ENCODE results near the gene ITGA1. TPM values are rescaled to one million over a fixed set of nuclear protein-coding genes. Genes with fewer than 3 reads are reported as not detected.

ITGA1 gene
- total RNA-seq, 1 experiment from 2014 or later: 4.0 TPM

- Histone ChIP-seq H3K79me2 (ENCODE audit: low read depth) (no peaks in the 10 kb centered on the region), H3K9me2 (ENCODE audit: insufficient read depth) (no peaks in the 10 kb centered on the region), H3K4me1 (replicated peaks; ENCODE audit: insufficient read depth) (no peaks in the 10 kb centered on the region), H3K9me3 (ENCODE audit: insufficient read depth, low read depth) (no peaks in the 10 kb centered on the region), H3K4me2 (no peak overlapping the region), H4K20me1 (ENCODE audit: insufficient read depth) (no peaks in the 10 kb centered on the region), H3K4me3 (no peak overlapping the region), H3K27me3 (ENCODE audit: insufficient read depth, low read depth) (no peaks in the 10 kb centered on the region), H3K36me3 (ENCODE audit: low read depth) (no peaks in the 10 kb centered on the region), H3F3A (ENCODE audit: insufficient read depth, low read depth) (no peaks in the 10 kb centered on the region), H2AFZ (no peak overlapping the region), H3K27ac (no peak overlapping the region)
- TF ChIP-seq EZH2 (IDR thresholded peaks at IDR 0.05; ENCODE audit: low read depth) (no peak), CTCF (conservative IDR thresholded peaks at IDR 0.05) (no peak)
- ChIA-PET POLR2A (ENCODE audit: unreplicated experiment) (no interaction called here), CTCF (no interaction called here)
- DNase-seq: no peak
- intact Hi-C loops (cut with micrococcal nuclease; ENCODE audit: unreplicated experiment): no loop called here
- BruUV-seq (replicated peaks): no TSS peak
Observed at GRCh38 chr5:52821901-52822300, 34.2 kb downstream of the ITGA1 start.

- Histone ChIP-seq H3K27ac (no peak overlapping the region), H3K4me1 (replicated peaks; ENCODE audit: insufficient read depth) (no peaks in the 10 kb centered on the region), H3K9me3 (ENCODE audit: insufficient read depth, low read depth) (no peaks in the 10 kb centered on the region), H3K36me3 (ENCODE audit: low read depth) (no peaks in the 10 kb centered on the region), H4K20me1 (ENCODE audit: insufficient read depth) (no peaks in the 10 kb centered on the region), H3K4me2 (no peak overlapping the region), H3K27me3 (ENCODE audit: insufficient read depth, low read depth) (no peaks in the 10 kb centered on the region), H3F3A (ENCODE audit: insufficient read depth, low read depth) (no peaks in the 10 kb centered on the region), H3K79me2 (ENCODE audit: low read depth) (no peaks in the 10 kb centered on the region), H3K9me2 (ENCODE audit: insufficient read depth) (no peaks in the 10 kb centered on the region), H2AFZ (no peak overlapping the region), H3K4me3 (no peak overlapping the region)
- intact Hi-C loops (cut with micrococcal nuclease; ENCODE audit: unreplicated experiment): no loop called here
- no peak for DNase-seq
- no peak for TF ChIP-seq EZH2 (IDR thresholded peaks at IDR 0.05; ENCODE audit: low read depth)
- TF ChIP-seq CTCF (conservative IDR thresholded peaks at IDR 0.05): no peak
- BruUV-seq (replicated peaks): no TSS peak
- POLR2A ChIA-PET (ENCODE audit: unreplicated experiment): no interaction called here
- CTCF ChIA-PET: no interaction called here
Observed at GRCh38 chr5:52822437-52822836, 34.7 kb downstream of the ITGA1 start.

- Histone ChIP-seq H3K9me3 (ENCODE audit: insufficient read depth, low read depth) (no peaks in the 10 kb centered on the region; the same call in 1 of the 2 replicates), H3F3A (ENCODE audit: insufficient read depth, low read depth) (no peaks in the 10 kb centered on the region), H3K9me2 (ENCODE audit: insufficient read depth) (no peaks in the 10 kb centered on the region), H3K4me2 (no peak overlapping the region), H3K79me2 (ENCODE audit: low read depth) (no peaks in the 10 kb centered on the region), H3K4me3 (no peak overlapping the region), H3K27me3 (ENCODE audit: insufficient read depth, low read depth) (no peaks in the 10 kb centered on the region), H3K27ac (no peak overlapping the region), H3K4me1 (replicated peaks; ENCODE audit: insufficient read depth) (no peaks in the 10 kb centered on the region), H2AFZ (no peak overlapping the region), H3K36me3 (ENCODE audit: low read depth) (no peaks in the 10 kb centered on the region), H4K20me1 (ENCODE audit: insufficient read depth) (no peaks in the 10 kb centered on the region)
- intact Hi-C loops (cut with micrococcal nuclease; ENCODE audit: unreplicated experiment): no loop called here
- TF ChIP-seq CTCF (conservative IDR thresholded peaks at IDR 0.05) (no peak), EZH2 (IDR thresholded peaks at IDR 0.05; ENCODE audit: low read depth) (no peak)
- DNase-seq: no peak
- ChIA-PET CTCF (no interaction called here), POLR2A (ENCODE audit: unreplicated experiment) (no interaction called here)
- BruUV-seq (replicated peaks): no TSS peak
Observed at GRCh38 chr5:52824827-52825226, 37.1 kb downstream of the ITGA1 start.
